ENCODE data around the gene TBX15.

TBX15 gene

DNA sequence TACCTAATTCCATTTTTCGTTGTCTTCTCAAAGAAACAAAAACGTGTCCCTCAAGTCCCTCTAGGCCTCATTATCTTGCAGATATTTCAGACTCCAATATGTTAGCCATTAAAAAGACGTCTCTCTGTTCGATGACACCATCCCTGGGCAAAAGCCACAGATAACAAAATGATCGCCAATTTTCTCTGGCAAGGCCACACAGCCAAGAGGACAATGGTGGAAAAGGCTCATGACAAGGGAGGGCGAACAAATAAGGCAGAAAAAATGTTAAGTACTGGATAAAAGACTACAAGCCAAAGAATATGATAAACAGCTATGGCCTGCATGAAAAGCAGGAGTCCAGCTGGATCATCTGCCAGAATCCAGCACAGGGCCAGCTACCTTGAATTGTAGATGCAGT lies 82.9 kb downstream of the TBX15 start:
- H3K27me3 Mint-ChIP-seq (ENCODE audit: low read depth, poor library complexity), result peaks cover 16% of the 10 kb centered on the region
- no peak overlapping the region for H3K27ac Mint-ChIP-seq
- TF ChIP-seq, protein P1, sequence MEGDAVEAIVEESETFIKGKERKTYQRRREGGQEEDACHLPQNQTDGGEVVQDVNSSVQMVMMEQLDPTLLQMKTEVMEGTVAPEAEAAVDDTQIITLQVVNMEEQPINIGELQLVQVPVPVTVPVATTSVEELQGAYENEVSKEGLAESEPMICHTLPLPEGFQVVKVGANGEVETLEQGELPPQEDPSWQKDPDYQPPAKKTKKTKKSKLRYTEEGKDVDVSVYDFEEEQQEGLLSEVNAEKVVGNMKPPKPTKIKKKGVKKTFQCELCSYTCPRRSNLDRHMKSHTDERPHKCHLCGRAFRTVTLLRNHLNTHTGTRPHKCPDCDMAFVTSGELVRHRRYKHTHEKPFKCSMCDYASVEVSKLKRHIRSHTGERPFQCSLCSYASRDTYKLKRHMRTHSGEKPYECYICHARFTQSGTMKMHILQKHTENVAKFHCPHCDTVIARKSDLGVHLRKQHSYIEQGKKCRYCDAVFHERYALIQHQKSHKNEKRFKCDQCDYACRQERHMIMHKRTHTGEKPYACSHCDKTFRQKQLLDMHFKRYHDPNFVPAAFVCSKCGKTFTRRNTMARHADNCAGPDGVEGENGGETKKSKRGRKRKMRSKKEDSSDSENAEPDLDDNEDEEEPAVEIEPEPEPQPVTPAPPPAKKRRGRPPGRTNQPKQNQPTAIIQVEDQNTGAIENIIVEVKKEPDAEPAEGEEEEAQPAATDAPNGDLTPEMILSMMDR (IDR thresholded peaks at IDR 0.05), result no peak
- H3K4me1 Mint-ChIP-seq, result peaks cover 10% of the 10 kb centered on the region
- H3K9me3 Mint-ChIP-seq, result no peaks in the 10 kb centered on the region
- H3K4me3 Mint-ChIP-seq, result no peak overlapping the region
- no peak for DNase-seq
- H3K36me3 Mint-ChIP-seq (ENCODE audit: low read depth), result peaks cover 14% of the 10 kb centered on the region

DNA sequence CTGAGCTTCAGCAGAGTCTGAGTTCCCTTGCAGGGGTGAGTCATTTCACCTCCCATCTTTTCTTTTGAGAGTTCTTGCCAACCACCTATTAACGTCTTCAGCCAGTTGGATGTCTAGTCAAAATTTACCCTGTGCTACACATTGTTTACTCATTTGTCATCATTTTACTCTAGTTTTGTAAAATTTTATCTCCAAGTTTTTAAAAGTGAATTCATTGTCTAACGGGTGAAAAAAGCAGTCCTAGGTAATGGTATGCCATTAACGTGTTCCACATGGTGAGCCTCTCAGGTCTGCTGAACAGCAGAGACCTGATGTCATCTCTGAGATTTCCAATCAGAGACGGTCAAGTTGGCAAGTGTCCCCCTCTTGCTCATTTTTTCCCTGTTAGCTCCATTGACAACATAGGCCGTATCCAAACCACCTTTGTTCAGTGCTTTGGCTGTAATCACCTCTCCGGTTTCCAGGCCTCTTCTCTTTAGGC lies 85.4 kb downstream of the TBX15 start:
- TF ChIP-seq, protein P1 (IDR thresholded peaks at IDR 0.05), result no peak
- no peak overlapping the region for H3K4me3 Mint-ChIP-seq
- peaks cover 21% of the 10 kb centered on the region for H3K4me1 Mint-ChIP-seq
- H3K9me3 Mint-ChIP-seq, result no peaks in the 10 kb centered on the region
- no peak overlapping the region for H3K27ac Mint-ChIP-seq
- no peak for DNase-seq
- H3K36me3 Mint-ChIP-seq (ENCODE audit: low read depth), result peaks cover 14% of the 10 kb centered on the region
- peaks cover 16% of the 10 kb centered on the region for H3K27me3 Mint-ChIP-seq (ENCODE audit: low read depth, poor library complexity)

DNA sequence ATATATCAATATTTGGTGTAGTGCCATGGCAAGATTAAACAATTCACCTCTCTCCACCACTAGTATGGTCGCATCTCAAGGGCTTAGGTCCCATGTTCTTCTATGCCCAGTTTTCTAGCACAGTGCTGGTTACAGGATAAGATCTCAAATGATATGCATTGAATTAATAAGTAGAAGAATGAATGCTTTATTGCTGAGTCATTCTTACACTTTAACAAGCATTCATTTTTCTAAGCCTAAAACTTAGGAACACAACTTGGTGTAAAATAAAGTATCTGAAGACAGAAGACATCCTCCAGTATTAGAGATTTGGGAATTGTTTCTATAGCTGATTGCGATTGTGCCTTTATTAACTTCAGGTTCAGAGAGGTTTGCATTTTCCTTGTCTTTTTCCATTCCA lies 85.8 kb downstream of the TBX15 start:
- Mint-ChIP-seq H3K4me3 (no peak overlapping the region), H3K27ac (no peak overlapping the region), H3K27me3 (ENCODE audit: low read depth, poor library complexity) (peaks cover 11% of the 10 kb centered on the region), H3K9me3 (no peaks in the 10 kb centered on the region), H3K36me3 (ENCODE audit: low read depth) (peaks cover 14% of the 10 kb centered on the region), H3K4me1 (peaks cover 21% of the 10 kb centered on the region)
- TF ChIP-seq, protein P1 (IDR thresholded peaks at IDR 0.05), result no peak
- no peak for DNase-seq

DNA sequence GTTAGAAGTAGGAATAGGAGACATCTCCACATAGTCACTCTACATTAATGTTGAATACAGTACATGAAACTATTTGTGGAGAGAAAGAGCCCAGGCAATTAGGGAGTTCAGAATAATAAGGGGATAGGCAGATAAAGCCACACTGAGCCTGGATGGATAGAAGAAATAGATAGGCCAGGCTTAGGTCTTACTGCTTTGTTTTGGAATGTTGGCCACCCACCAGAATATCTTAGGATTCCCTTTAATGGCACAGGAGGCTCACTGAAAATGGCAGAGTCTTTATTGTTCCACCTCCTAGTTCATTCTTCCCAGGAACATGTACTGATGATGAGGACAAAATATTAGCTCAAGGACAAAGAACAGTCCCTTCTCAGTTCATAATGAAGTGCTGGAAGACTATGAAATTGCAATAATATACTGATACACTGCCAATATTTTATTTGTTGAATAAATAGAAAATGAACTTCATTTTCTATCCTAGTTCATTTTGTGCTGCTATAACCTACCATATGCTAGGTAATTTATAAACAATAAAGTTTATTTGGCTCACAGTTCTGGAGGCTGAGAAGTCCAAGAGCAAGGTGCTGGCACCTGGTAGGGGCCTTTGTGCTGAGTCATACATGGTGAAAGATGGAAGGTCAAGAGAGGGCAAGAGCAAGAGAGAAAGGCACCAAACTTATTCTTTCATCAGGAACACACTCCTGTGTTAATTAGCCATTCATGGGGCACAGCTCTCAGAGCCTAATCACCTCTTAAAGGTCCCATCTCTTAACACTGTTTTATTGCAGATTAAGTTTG lies 87.3 kb downstream of the TBX15 start:
- no peak overlapping the region for H3K4me3 Mint-ChIP-seq
- no peaks in the 10 kb centered on the region for H3K9me3 Mint-ChIP-seq
- peaks cover 26% of the 10 kb centered on the region for H3K36me3 Mint-ChIP-seq (ENCODE audit: low read depth)
- peaks cover 16% of the 10 kb centered on the region for H3K4me1 Mint-ChIP-seq
- TF ChIP-seq, protein P1 (IDR thresholded peaks at IDR 0.05), result no peak
- H3K27ac Mint-ChIP-seq, result no peak overlapping the region
- H3K27me3 Mint-ChIP-seq (ENCODE audit: low read depth, poor library complexity), result peaks cover 6% of the 10 kb centered on the region
- DNase-seq, result no peak

DNA sequence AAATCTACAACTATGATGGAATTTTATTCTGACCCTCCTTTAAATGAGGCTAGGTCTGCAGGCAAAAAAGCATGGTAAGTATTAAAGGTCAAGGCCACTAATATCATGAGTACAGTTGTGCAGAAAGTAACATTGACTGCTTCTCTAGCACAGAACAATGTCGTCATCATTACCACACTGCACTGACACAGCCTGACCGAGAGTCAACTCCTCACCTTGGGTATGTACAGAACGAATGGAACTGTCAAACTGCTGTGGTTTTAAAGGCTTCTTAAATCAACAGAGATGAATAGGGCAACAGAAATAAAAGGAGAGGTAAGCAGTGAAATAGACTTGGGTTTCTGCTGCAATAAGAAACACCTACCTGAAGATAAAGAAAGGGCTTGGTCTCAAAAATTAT lies 88.8 kb downstream of the TBX15 start:
- Mint-ChIP-seq H3K4me3 (no peak overlapping the region), H3K4me1 (peaks cover 16% of the 10 kb centered on the region), H3K27me3 (ENCODE audit: low read depth, poor library complexity) (peaks cover 3% of the 10 kb centered on the region), H3K36me3 (ENCODE audit: low read depth) (peaks cover 35% of the 10 kb centered on the region), H3K9me3 (no peaks in the 10 kb centered on the region), H3K27ac (peak overlapping the region; percentile 87)
- DNase-seq, result no peak
- TF ChIP-seq, protein P1 (IDR thresholded peaks at IDR 0.05), result no peak

DNA sequence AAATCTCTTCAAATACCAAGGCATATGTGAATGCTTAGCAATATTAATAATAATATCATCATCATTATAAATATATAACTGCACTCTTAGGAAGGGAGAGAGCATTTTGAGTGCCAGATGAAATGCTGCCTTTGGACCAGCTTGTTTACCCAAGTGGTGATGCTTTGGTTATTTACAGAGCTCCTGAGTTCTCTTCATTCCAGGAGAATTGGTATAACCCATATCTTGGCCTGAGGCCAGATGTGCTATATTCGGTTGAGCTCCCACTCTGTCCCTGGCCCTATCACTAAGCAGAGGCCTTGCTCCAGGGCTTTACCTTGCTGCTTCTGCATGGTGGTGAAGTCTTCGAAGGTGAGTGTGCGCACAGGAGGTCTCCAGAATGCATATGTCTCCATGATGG lies 89.4 kb downstream of the TBX15 start:
- H3K4me1 Mint-ChIP-seq, result peaks cover 16% of the 10 kb centered on the region
- peaks cover 3% of the 10 kb centered on the region for H3K27me3 Mint-ChIP-seq (ENCODE audit: low read depth, poor library complexity)
- DNase-seq, result no peak
- TF ChIP-seq, protein P1 (IDR thresholded peaks at IDR 0.05), result no peak
- no peaks in the 10 kb centered on the region for H3K9me3 Mint-ChIP-seq
- peaks cover 39% of the 10 kb centered on the region for H3K36me3 Mint-ChIP-seq (ENCODE audit: low read depth)
- H3K4me3 Mint-ChIP-seq, result no peak overlapping the region
- H3K27ac Mint-ChIP-seq, result no peak overlapping the region

All from nephron progenitor cell (in vitro differentiated cells).